SK-N-SH treated with all-trans-retinoic acid at 6 μM for 48 hours (cell line): ENCODE results near the gene CEP57L1.

Source experiments
- ISL1 ChIP-seq: fragments of 250-450 bp; sonication (Bioruptor Pico); IDR thresholded peaks from 2 replicates; pipeline ENCODE4 v2.1.2; 2022; ENCODE audit warnings: mild to moderate bottlenecking, moderate library complexity
- RARB ChIP-seq: fragments of 250-450 bp; sonication (Bioruptor Pico); IDR thresholded peaks from 2 replicates; pipeline ENCODE4 v1.8.0; 2021; ENCODE audit warnings: mild to moderate bottlenecking, moderate library complexity
- TF ChIP-seq, protein P1 (sequence below): fragments of 250-450 bp; sonication (Bioruptor Pico); IDR thresholded peaks from 2 replicates; pipeline ENCODE4 v1.5.0; 2020; ENCODE audit warnings: mild to moderate bottlenecking, moderate library complexity

DNA sequence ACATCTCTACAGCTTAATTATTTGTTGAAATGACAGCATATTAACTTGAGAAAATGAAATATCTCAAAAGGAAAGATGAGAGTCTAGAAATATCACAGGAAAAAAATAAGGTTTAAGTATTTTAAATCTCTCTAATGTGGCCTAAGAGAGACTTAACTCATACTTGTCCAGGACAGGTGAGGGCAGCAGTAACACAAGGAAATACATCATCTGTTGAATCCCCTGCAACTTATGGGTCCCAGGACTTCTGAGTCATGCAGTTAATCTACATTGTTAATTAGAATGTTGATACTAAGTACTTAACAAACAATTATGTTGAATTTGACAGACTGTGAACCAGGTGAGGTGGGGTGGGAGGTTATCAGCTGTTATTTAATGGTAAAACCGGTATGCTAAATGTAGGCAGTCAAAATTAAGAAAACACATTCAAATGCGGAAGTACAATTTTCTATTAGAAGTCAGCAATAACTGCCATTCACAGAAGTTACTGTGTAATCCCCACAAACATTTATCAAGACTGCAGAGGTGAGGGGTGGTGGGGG is 87.9 kb downstream of the CEP57L1 start:
- TF ChIP-seq, protein P1, sequence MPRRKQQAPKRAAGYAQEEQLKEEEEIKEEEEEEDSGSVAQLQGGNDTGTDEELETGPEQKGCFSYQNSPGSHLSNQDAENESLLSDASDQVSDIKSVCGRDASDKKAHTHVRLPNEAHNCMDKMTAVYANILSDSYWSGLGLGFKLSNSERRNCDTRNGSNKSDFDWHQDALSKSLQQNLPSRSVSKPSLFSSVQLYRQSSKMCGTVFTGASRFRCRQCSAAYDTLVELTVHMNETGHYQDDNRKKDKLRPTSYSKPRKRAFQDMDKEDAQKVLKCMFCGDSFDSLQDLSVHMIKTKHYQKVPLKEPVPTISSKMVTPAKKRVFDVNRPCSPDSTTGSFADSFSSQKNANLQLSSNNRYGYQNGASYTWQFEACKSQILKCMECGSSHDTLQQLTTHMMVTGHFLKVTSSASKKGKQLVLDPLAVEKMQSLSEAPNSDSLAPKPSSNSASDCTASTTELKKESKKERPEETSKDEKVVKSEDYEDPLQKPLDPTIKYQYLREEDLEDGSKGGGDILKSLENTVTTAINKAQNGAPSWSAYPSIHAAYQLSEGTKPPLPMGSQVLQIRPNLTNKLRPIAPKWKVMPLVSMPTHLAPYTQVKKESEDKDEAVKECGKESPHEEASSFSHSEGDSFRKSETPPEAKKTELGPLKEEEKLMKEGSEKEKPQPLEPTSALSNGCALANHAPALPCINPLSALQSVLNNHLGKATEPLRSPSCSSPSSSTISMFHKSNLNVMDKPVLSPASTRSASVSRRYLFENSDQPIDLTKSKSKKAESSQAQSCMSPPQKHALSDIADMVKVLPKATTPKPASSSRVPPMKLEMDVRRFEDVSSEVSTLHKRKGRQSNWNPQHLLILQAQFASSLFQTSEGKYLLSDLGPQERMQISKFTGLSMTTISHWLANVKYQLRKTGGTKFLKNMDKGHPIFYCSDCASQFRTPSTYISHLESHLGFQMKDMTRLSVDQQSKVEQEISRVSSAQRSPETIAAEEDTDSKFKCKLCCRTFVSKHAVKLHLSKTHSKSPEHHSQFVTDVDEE (CRISPR knock-in tag), result no peak
- TF ChIP-seq RARB (CRISPR knock-in tag) (no peak), ISL1 (no peak)
